Measurements from ENCODE around the gene ZNF827. TPM values are rescaled to one million over a fixed set of nuclear protein-coding genes. Genes with fewer than 3 reads are reported as not detected.
A peak's percentile ranks its signal among the peaks of the same experiment; 100 is the strongest.

ZNF827 gene
- total and polyA plus RNA-seq, 2 experiments from 2014 or later = 20.3 to 33.1 TPM

GRCh38 chr4:145760961-145761929 lies 177.4 kb downstream of the ZNF827 start:
- DNase-seq (ENCODE audit: low spot score) (no peak), ATAC-seq (peak; percentile 52)
- Mint-ChIP-seq H3K4me3 (no peak overlapping the region), H3K9me3 (no peaks in the 10 kb centered on the region), H3K27me3 (ENCODE audit: insufficient read depth, low read depth, poor library complexity) (peaks cover 2% of the 10 kb centered on the region), H3K36me3 (ENCODE audit: low read depth) (peaks cover 58% of the 10 kb centered on the region), H3K4me1 (peaks cover 2% of the 10 kb centered on the region; the same call in 2 of the 3 replicates), H3K27ac (peak overlapping the region; percentile 61; the same call in 1 of the 2 replicates)
- no peaks in the 10 kb centered on the region for H4K20me1 ChIP-seq (replicated peaks; ENCODE audit: insufficient read depth)
- H3K27me3 ChIP-seq (ENCODE audit: insufficient read depth) = no peaks in the 10 kb centered on the region
- no peak overlapping the region for H3K4me2 ChIP-seq
- no peaks in the 10 kb centered on the region for H3K4me1 ChIP-seq (ENCODE audit: insufficient read depth)
- H3K27ac ChIP-seq (ENCODE audit: low read depth) = no peak overlapping the region
- H3F3A ChIP-seq (replicated peaks; ENCODE audit: low read depth) = 0 out of 2 replicates have a peak, but pooled peaks cover 4% of the 10 kb centered on the region
- TF ChIP-seq CREB1 (CRISPR knock-in tag; IDR thresholded peaks at IDR 0.05; ENCODE audit: low read depth) (no peak), CTCF (conservative IDR thresholded peaks at IDR 0.05; ENCODE audit: low read depth in 2 of 2) (no peak), POLR2AphosphoS5 (IDR thresholded peaks at IDR 0.05; ENCODE audit: low read depth) (no peak), JUNB (IDR thresholded peaks at IDR 0.05; ENCODE audit: unreplicated experiment) (no peak), ZNF331 (CRISPR knock-in tag; IDR thresholded peaks at IDR 0.05; ENCODE audit: low read depth) (no peak), NANOG (IDR thresholded peaks at IDR 0.05; ENCODE audit: borderline replicate concordance) (no peak), EZH2 (IDR thresholded peaks at IDR 0.05; ENCODE audit: low read depth, unreplicated experiment) (no peak), EZH2phosphoT487 (IDR thresholded peaks at IDR 0.05; ENCODE audit: unreplicated experiment) (no peak), STAT1 (IDR thresholded peaks at IDR 0.05; ENCODE audit: unreplicated experiment) (no peak), ETS1 (IDR thresholded peaks at IDR 0.05) (no peak), ZNF114 (CRISPR knock-in tag; IDR thresholded peaks at IDR 0.05) (no peak)
- TF ChIP-seq, protein P1, sequence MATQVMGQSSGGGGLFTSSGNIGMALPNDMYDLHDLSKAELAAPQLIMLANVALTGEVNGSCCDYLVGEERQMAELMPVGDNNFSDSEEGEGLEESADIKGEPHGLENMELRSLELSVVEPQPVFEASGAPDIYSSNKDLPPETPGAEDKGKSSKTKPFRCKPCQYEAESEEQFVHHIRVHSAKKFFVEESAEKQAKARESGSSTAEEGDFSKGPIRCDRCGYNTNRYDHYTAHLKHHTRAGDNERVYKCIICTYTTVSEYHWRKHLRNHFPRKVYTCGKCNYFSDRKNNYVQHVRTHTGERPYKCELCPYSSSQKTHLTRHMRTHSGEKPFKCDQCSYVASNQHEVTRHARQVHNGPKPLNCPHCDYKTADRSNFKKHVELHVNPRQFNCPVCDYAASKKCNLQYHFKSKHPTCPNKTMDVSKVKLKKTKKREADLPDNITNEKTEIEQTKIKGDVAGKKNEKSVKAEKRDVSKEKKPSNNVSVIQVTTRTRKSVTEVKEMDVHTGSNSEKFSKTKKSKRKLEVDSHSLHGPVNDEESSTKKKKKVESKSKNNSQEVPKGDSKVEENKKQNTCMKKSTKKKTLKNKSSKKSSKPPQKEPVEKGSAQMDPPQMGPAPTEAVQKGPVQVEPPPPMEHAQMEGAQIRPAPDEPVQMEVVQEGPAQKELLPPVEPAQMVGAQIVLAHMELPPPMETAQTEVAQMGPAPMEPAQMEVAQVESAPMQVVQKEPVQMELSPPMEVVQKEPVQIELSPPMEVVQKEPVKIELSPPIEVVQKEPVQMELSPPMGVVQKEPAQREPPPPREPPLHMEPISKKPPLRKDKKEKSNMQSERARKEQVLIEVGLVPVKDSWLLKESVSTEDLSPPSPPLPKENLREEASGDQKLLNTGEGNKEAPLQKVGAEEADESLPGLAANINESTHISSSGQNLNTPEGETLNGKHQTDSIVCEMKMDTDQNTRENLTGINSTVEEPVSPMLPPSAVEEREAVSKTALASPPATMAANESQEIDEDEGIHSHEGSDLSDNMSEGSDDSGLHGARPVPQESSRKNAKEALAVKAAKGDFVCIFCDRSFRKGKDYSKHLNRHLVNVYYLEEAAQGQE (IDR thresholded peaks at IDR 0.05; ENCODE audit: unreplicated experiment) = no peak
- TF ChIP-seq, protein P2, sequence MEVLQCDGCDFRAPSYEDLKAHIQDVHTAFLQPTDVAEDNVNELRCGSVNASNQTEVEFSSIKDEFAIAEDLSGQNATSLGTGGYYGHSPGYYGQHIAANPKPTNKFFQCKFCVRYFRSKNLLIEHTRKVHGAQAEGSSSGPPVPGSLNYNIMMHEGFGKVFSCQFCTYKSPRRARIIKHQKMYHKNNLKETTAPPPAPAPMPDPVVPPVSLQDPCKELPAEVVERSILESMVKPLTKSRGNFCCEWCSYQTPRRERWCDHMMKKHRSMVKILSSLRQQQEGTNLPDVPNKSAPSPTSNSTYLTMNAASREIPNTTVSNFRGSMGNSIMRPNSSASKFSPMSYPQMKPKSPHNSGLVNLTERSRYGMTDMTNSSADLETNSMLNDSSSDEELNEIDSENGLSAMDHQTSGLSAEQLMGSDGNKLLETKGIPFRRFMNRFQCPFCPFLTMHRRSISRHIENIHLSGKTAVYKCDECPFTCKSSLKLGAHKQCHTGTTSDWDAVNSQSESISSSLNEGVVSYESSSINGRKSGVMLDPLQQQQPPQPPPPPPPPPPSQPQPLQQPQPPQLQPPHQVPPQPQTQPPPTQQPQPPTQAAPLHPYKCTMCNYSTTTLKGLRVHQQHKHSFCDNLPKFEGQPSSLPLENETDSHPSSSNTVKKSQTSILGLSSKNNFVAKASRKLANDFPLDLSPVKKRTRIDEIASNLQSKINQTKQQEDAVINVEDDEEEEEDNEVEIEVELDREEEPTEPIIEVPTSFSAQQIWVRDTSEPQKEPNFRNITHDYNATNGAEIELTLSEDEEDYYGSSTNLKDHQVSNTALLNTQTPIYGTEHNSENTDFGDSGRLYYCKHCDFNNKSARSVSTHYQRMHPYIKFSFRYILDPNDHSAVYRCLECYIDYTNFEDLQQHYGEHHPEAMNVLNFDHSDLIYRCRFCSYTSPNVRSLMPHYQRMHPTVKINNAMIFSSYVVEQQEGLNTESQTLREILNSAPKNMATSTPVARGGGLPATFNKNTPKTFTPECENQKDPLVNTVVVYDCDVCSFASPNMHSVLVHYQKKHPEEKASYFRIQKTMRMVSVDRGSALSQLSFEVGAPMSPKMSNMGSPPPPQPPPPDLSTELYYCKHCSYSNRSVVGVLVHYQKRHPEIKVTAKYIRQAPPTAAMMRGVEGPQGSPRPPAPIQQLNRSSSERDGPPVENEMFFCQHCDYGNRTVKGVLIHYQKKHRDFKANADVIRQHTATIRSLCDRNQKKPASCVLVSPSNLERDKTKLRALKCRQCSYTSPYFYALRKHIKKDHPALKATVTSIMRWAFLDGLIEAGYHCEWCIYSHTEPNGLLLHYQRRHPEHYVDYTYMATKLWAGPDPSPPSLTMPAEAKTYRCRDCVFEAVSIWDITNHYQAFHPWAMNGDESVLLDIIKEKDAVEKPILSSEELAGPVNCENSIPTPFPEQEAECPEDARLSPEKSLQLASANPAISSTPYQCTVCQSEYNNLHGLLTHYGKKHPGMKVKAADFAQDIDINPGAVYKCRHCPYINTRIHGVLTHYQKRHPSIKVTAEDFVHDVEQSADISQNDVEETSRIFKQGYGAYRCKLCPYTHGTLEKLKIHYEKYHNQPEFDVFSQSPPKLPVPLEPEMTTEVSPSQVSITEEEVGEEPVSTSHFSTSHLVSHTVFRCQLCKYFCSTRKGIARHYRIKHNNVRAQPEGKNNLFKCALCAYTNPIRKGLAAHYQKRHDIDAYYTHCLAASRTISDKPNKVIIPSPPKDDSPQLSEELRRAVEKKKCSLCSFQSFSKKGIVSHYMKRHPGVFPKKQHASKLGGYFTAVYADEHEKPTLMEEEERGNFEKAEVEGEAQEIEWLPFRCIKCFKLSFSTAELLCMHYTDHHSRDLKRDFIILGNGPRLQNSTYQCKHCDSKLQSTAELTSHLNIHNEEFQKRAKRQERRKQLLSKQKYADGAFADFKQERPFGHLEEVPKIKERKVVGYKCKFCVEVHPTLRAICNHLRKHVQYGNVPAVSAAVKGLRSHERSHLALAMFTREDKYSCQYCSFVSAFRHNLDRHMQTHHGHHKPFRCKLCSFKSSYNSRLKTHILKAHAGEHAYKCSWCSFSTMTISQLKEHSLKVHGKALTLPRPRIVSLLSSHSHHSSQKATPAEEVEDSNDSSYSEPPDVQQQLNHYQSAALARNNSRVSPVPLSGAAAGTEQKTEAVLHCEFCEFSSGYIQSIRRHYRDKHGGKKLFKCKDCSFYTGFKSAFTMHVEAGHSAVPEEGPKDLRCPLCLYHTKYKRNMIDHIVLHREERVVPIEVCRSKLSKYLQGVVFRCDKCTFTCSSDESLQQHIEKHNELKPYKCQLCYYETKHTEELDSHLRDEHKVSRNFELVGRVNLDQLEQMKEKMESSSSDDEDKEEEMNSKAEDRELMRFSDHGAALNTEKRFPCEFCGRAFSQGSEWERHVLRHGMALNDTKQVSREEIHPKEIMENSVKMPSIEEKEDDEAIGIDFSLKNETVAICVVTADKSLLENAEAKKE (CRISPR knock-in tag; IDR thresholded peaks at IDR 0.05) = no peak
- H3K9me2 ChIP-seq (ENCODE audit: insufficient read depth) = no peaks in the 10 kb centered on the region
- H2AFZ ChIP-seq = no peak overlapping the region
- no peaks in the 10 kb centered on the region for H3K79me2 ChIP-seq (replicated peaks; ENCODE audit: insufficient read depth)
- peaks cover 38% of the 10 kb centered on the region for H3K36me3 ChIP-seq (ENCODE audit: insufficient read depth)
- H3K4me3 ChIP-seq = no peak overlapping the region

All from GM23338 (cell line).